ENCODE data around the gene DCT.
A peak's percentile ranks its signal among the peaks of the same experiment; 100 is the strongest.

Gene DCT

GRCh38 chr13:94394723-94395122 is 84.8 kb downstream of the DCT start:
- DNase-seq (ENCODE audit: low read depth) = no peak
- H3K4me3 ChIP-seq (ENCODE audit: control insufficient read depth, low read depth, low read length) = no peak overlapping the region
- no peak for TF ChIP-seq CTCF (conservative IDR thresholded peaks at IDR 0.05; ENCODE audit: control insufficient read depth, insufficient read depth, low read depth, low read length)

- TF ChIP-seq CTCF (conservative IDR thresholded peaks at IDR 0.05; ENCODE audit: control insufficient read depth, insufficient read depth, low read depth, low read length) = no peak
- no peak for DNase-seq (ENCODE audit: low read depth)
- no peak overlapping the region for H3K4me3 ChIP-seq (ENCODE audit: control insufficient read depth, low read depth, low read length)
These were observed 88.6 kb downstream of the DCT start for GRCh38 chr13:94390881-94391280.

- no peak overlapping the region for H3K4me3 ChIP-seq (ENCODE audit: control insufficient read depth, low read depth, low read length)
- TF ChIP-seq CTCF (conservative IDR thresholded peaks at IDR 0.05; ENCODE audit: control insufficient read depth, insufficient read depth, low read depth, low read length) = no peak
- peak; percentile 55 for DNase-seq (ENCODE audit: low read depth)
These were observed 89.7 kb downstream of the DCT start for GRCh38 chr13:94389604-94390351.

GRCh38 chr13:94387047-94387446 is 92.4 kb downstream of the DCT start:
- no peak for TF ChIP-seq CTCF (conservative IDR thresholded peaks at IDR 0.05; ENCODE audit: control insufficient read depth, insufficient read depth, low read depth, low read length)
- H3K4me3 ChIP-seq (ENCODE audit: control insufficient read depth, low read depth, low read length) = no peak overlapping the region
- no peak for DNase-seq (ENCODE audit: low read depth)
